Activated T-cell treated with anti-CD3 and anti-CD28 coated beads for 4 hours (primary cell): ENCODE results near the gene GPR153.

Experiments used
- DNase-seq: peaks from one replicate; pipeline ENCODE4 v3.0.0-alpha.2; 2020

Gene GPR153

DNA sequence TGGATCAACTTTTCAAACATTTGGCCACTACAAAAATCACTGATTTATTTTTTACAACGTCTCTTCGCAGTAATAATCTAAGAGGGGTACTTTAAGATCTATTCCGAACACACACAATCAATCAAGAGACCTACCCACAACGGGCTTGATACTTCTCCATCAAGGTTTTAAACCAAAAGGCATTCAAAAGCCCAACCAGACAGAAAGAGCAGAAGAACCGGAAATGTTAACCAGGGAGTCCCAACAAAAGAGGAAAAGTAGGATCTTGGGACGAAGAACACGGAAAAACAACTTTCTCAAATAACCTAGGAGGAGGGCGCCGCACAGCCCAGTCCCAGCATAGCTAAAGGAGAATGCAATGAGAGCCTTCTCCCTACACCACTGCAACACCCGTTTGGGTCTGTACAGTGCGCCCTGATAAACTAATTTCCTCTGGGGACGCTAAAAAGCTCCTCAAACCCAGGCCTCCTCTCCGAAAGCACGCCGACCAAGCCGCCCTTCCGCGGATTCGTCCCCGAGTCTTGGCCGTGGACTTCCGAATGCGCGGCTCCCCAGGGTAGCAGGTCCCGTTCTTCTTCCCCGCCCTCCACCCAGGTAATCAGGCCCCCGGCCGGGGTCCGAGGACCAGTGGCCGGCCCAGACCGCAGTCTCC, 62.1 kb downstream of the GPR153 start:
- no peak for DNase-seq

DNA sequence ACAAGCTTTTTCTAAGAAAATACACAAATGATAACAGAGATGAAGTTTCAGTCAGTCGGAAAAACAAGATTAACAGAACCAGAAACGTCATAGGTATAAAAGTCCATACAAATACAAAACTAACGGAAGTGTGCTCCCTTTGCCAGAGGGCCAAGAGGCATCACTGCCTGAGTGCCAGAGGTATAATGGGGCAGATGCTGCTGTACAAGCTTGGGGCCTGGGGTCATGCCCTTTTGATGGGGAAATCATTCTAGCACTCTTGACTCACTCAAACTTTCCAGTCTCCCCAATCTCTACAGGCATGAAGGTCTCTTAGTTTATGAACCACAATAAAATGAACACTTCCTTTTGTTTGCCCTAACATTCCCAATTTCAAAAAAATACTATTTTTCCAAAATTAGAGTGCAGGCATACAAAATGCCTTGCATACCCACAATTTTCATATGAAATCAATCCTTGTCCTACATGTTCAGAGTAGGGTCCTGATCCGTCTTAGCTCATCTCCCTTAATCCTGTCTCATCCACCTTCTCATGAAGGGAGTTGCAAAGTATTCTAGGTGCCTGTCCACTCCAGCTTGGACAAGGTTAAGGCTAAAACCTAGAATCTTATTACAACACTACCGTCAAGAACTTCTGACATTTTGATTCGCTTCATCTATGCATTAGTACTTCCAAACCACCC, 63.0 kb downstream of the GPR153 start:
- no peak for DNase-seq
